Effector CD4-positive, alpha-beta T cell (primary cell): ENCODE measurements around the gene ATP6V0C.
"Not testable (repeated sequence)": the region's sequence is repeated elsewhere in the genome, so short reads cannot be mapped to it uniquely, and the experiment has no call there.

Experiments
- DNase-seq: peaks from one replicate; pipeline ENCODE4 v3.0.0-alpha.2; 2020

ATP6V0C gene

GRCh38 chr16:2560131-2560797, 46.5 kb downstream of the ATP6V0C start:
- DNase-seq, result not testable (repeated sequence)

- DNase-seq, result peak; percentile 48
Measured at GRCh38 chr16:2560798-2561133, 47.0 kb downstream of the ATP6V0C start.

- not testable (repeated sequence) for DNase-seq
Measured at GRCh38 chr16:2567506-2567905, 53.8 kb downstream of the ATP6V0C start.

GRCh38 chr16:2568573-2568972, 54.8 kb downstream of the ATP6V0C start:
- DNase-seq, result not testable (repeated sequence)
